ENCODE data around the gene GLIS1. TPM values are rescaled to one million over a fixed set of nuclear protein-coding genes. Genes with fewer than 3 reads are reported as not detected.

GLIS1 gene
- total and polyA plus RNA-seq, 9 donors, result 0.12 to 2.9 (median 0.48) TPM; not detected in 1

DNA sequence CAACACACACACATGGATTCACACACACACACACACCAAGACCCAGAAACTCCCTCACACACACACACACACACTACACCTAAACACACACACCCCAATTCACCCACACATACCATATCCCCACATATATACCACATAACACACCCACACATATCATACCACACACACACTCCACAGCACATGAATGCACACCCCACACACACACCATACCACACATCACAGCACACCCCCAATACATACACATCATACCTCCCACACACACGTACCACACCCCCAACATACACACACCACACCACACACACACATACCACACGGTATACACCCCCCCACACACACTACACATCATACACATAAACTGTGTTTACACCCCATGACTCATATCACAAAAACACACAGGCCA is 199.7 kb downstream of the GLIS1 start:
- WGBS, 3 donors, result 78 to 83% (median 80%) methylated on average over 2 of the region's 2 CpGs
- intact Hi-C loops (cut with DNase I), result no loop called here

DNA sequence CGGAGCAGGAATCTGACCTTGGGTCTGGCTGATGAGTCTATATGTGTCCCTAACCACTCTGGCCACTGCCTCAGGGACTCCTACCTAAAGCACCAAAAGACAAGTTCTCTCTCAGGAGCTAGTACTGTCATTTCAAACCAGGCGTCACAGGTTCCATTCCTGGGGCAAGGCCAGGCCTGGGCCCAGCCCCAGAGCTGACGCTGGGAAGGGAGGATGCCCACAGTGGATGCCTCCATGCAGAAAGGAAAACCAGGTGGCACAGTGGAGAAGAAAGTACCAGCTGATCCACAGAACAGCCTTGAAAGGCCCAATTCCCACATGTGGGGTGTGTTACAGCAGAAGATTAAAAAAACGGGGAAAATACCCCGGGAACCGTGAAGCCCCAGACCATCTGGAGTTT is 202.4 kb downstream of the GLIS1 start:
- Histone ChIP-seq H3K27me3 (no peaks in the 10 kb centered on the region), H3K9me3 (no peaks in the 10 kb centered on the region), H3K27ac (no peak overlapping the region), H3K36me3 (no peaks in the 10 kb centered on the region), H3K4me3 (no peak overlapping the region), H3K4me1 (ENCODE audit: insufficient read depth) (no peaks in the 10 kb centered on the region)
- 75 to 80% (median 75%) methylated on average over 6 of the region's 6 CpGs for WGBS, 3 donors
- intact Hi-C loops (cut with DNase I), result no loop called here
- TF ChIP-seq POLR2A (IDR thresholded peaks at IDR 0.05), result no peak
- TF ChIP-seq CTCF (IDR thresholded peaks at IDR 0.05), result no peak
- TF ChIP-seq EP300 (IDR thresholded peaks at IDR 0.05), result no peak
- DNase-seq, result no peak

More for the DNA sequence above, 199.7 kb downstream of the GLIS1 start:
- no peaks in the 10 kb centered on the region for H3K4me1 ChIP-seq (ENCODE audit: insufficient read depth)
- no peak overlapping the region for H3K4me3 ChIP-seq
- no peaks in the 10 kb centered on the region for H3K9me3 ChIP-seq
- no peaks in the 10 kb centered on the region for H3K36me3 ChIP-seq
- no peak overlapping the region for H3K27ac ChIP-seq
- DNase-seq, result no peak
- H3K27me3 ChIP-seq, result no peaks in the 10 kb centered on the region
- no peak for TF ChIP-seq CTCF (IDR thresholded peaks at IDR 0.05)
- no peak for TF ChIP-seq EP300 (IDR thresholded peaks at IDR 0.05)
- TF ChIP-seq POLR2A (IDR thresholded peaks at IDR 0.05), result no peak

- no peak overlapping the region for H3K27ac ChIP-seq
- TF ChIP-seq EP300 (IDR thresholded peaks at IDR 0.05) (no peak), POLR2A (IDR thresholded peaks at IDR 0.05) (no peak), CTCF (IDR thresholded peaks at IDR 0.05) (no peak)
- WGBS, 3 donors, result 82 to 92% (median 83%) methylated on average over 7 of the region's 7 CpGs
- no peaks in the 10 kb centered on the region for H3K4me1 ChIP-seq (ENCODE audit: insufficient read depth)
- H3K4me3 ChIP-seq, result no peak overlapping the region
- no peak for DNase-seq
- H3K36me3 ChIP-seq, result no peaks in the 10 kb centered on the region
- intact Hi-C loops (cut with DNase I), result no loop called here
- no peaks in the 10 kb centered on the region for H3K9me3 ChIP-seq
- no peaks in the 10 kb centered on the region for H3K27me3 ChIP-seq
Observed at GRCh38 chr1:53535846-53536245, 203.1 kb downstream of the GLIS1 start.

- no peaks in the 10 kb centered on the region for H3K4me1 ChIP-seq (ENCODE audit: insufficient read depth)
- WGBS, 3 donors, result 91 to 95% (median 93%) methylated on average over 5 of the region's 5 CpGs
- no peaks in the 10 kb centered on the region for H3K27me3 ChIP-seq
- no peak overlapping the region for H3K27ac ChIP-seq
- no peaks in the 10 kb centered on the region for H3K9me3 ChIP-seq
- intact Hi-C loops (cut with DNase I), result no loop called here
- no peak for DNase-seq
- no peak overlapping the region for H3K4me3 ChIP-seq
- no peaks in the 10 kb centered on the region for H3K36me3 ChIP-seq
- TF ChIP-seq POLR2A (IDR thresholded peaks at IDR 0.05) (no peak), EP300 (IDR thresholded peaks at IDR 0.05) (no peak), CTCF (IDR thresholded peaks at IDR 0.05) (no peak)
Observed at GRCh38 chr1:53535226-53535625, 203.7 kb downstream of the GLIS1 start.

Measured in ovary (tissue), 9 donors.